OCI-LY1 (cell line): ENCODE results near the gene HGFAC.

Experiments used
- H2AFZ ChIP-seq: fragments of 200-600 bp; sonication (generic), shearing (Covaris generic); 2 replicates; pipeline ENCODE4 v1.6.0; 2014; ENCODE audit warnings: antibody characterized with exemption, mild to moderate bottlenecking, low read length
- H3F3A ChIP-seq: fragments of 200-600 bp; sonication (generic), shearing (Covaris generic); 2 replicates; pipeline ENCODE4 v1.6.0; 2014; ENCODE audit warnings: mild to moderate bottlenecking, antibody characterized with exemption, low read length, moderate library complexity; ENCODE audit not compliant: insufficient read depth
- H3K27ac ChIP-seq: fragments of 200-600 bp; sonication (generic); 2 replicates; pipeline ENCODE4 v1.5.1; 2014; ENCODE audit warnings: low read length, mixed run types, mild to moderate bottlenecking, low read depth; ENCODE audit not compliant: poor library complexity, severe bottlenecking
- H3K27me3 ChIP-seq: fragments of 200-600 bp; sonication (generic); 2 replicates; pipeline ENCODE4 v1.6.0; 2014; ENCODE audit warnings: antibody characterized with exemption, mild to moderate bottlenecking, low read length, moderate library complexity; ENCODE audit not compliant: insufficient read depth
- H3K36me3 ChIP-seq: fragments of 200-600 bp; sonication (generic); 2 replicates; pipeline ENCODE4 v1.6.1; 2014; ENCODE audit warnings: mild to moderate bottlenecking, antibody characterized with exemption, low read length, moderate library complexity, mixed read lengths; ENCODE audit not compliant: insufficient read depth
- H3K4me1 ChIP-seq: fragments of 200-600 bp; sonication (generic); 2 replicates; pipeline ENCODE4 v1.5.1; 2014; ENCODE audit warnings: mild to moderate bottlenecking, low read length, moderate library complexity; ENCODE audit not compliant: insufficient read depth, severe bottlenecking
- H3K4me2 ChIP-seq: fragments of 200-600 bp; sonication (generic), shearing (Covaris generic); 2 replicates; pipeline ENCODE4 v1.6.1; 2014; ENCODE audit warnings: low read length
- H3K4me3 ChIP-seq: fragments of 200-600 bp; sonication (generic); 2 replicates; pipeline ENCODE4 v1.5.1; 2014; ENCODE audit warnings: low read length, low read depth, mild to moderate bottlenecking, mixed read lengths; ENCODE audit not compliant: poor library complexity, severe bottlenecking
- H3K79me2 ChIP-seq: fragments of 200-600 bp; shearing (Covaris generic); 2 replicates; pipeline ENCODE4 v1.6.1; 2016; ENCODE audit warnings: mixed run types, low read length, mixed read lengths; ENCODE audit not compliant: insufficient read depth
- H3K9ac ChIP-seq: fragments of 200-600 bp; sonication (generic), shearing (Covaris generic); 2 replicates; pipeline ENCODE4 v1.6.1; 2014; ENCODE audit warnings: mild to moderate bottlenecking, low read length, mixed read lengths
- H3K9me2 ChIP-seq: fragments of 200-600 bp; sonication (generic), shearing (Covaris generic); 2 replicates; pipeline ENCODE4 v1.6.1; 2014; ENCODE audit warnings: low read depth, mild to moderate bottlenecking, low read length, mixed read lengths
- H3K9me3 ChIP-seq: fragments of 200-600 bp; shearing (Covaris generic); 2 replicates; pipeline ENCODE4 v1.6.1; 2014; ENCODE audit warnings: low read length, mixed read lengths
- H4K20me1 ChIP-seq: fragments of 200-600 bp; sonication (generic), shearing (Covaris generic); 2 replicates; pipeline ENCODE4 v1.6.0; 2016; ENCODE audit warnings: mild to moderate bottlenecking, low read length; ENCODE audit not compliant: insufficient read depth
- EZH2 ChIP-seq: fragments of 200-600 bp; sonication (generic), shearing (Covaris generic); IDR thresholded peaks from 2 replicates; pipeline ENCODE4 v1.8.0; 2017; ENCODE audit warnings: borderline replicate concordance, mixed run types, mild to moderate bottlenecking, antibody characterized with exemption, low read length, moderate library complexity, mixed read lengths
- TF ChIP-seq, protein P1 (sequence below): fragments of 200-600 bp; sonication (generic), shearing (Covaris generic); IDR thresholded peaks from 2 replicates; pipeline ENCODE4 v1.5.1; 2017; ENCODE audit warnings: mild to moderate bottlenecking, antibody characterized with exemption, low read length, moderate library complexity, mixed read lengths

The HGFAC gene

DNA sequence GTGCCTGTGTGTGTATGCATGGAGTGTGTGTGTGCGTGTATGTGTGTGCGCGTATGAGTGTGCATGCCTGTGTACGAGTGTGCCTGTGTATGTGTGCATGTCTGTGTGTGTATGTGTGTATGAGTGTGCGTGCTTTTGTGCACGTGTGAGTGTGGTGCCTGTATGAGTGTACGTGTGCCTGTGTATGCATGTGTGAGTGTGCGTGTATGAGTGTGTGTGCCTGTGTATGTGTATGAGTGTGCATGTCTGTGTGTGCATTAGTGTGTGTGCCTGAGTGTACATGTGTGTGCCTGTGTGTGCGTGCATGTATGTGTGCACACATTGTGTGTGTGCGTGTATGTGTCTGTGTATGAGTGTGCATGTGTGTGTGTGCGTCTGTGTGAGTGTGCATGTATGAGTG lies 27.0 kb downstream of the HGFAC start:
- Histone ChIP-seq H3K9me3 (no peaks in the 10 kb centered on the region), H3K36me3 (no peaks in the 10 kb centered on the region), H3F3A (no peaks in the 10 kb centered on the region), H3K4me3 (no peak overlapping the region), H3K9me2 (no peaks in the 10 kb centered on the region), H3K9ac (no peak overlapping the region), H3K27ac (no peak overlapping the region), H3K27me3 (no peaks in the 10 kb centered on the region), H2AFZ (no peak overlapping the region), H3K4me2 (no peak overlapping the region), H3K79me2 (no peaks in the 10 kb centered on the region), H3K4me1 (no peaks in the 10 kb centered on the region), H4K20me1 (no peaks in the 10 kb centered on the region)
- TF ChIP-seq EZH2 = no peak
- TF ChIP-seq, protein P1, sequence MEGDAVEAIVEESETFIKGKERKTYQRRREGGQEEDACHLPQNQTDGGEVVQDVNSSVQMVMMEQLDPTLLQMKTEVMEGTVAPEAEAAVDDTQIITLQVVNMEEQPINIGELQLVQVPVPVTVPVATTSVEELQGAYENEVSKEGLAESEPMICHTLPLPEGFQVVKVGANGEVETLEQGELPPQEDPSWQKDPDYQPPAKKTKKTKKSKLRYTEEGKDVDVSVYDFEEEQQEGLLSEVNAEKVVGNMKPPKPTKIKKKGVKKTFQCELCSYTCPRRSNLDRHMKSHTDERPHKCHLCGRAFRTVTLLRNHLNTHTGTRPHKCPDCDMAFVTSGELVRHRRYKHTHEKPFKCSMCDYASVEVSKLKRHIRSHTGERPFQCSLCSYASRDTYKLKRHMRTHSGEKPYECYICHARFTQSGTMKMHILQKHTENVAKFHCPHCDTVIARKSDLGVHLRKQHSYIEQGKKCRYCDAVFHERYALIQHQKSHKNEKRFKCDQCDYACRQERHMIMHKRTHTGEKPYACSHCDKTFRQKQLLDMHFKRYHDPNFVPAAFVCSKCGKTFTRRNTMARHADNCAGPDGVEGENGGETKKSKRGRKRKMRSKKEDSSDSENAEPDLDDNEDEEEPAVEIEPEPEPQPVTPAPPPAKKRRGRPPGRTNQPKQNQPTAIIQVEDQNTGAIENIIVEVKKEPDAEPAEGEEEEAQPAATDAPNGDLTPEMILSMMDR = no peak

- Histone ChIP-seq H3K9me2 (no peaks in the 10 kb centered on the region), H3K79me2 (no peaks in the 10 kb centered on the region), H3K27me3 (no peaks in the 10 kb centered on the region), H3K9me3 (no peaks in the 10 kb centered on the region), H4K20me1 (no peaks in the 10 kb centered on the region), H3K4me1 (no peaks in the 10 kb centered on the region), H3K27ac (no peak overlapping the region), H3K4me2 (no peak overlapping the region), H3K36me3 (no peaks in the 10 kb centered on the region), H3K9ac (no peak overlapping the region), H3K4me3 (no peak overlapping the region), H3F3A (no peaks in the 10 kb centered on the region), H2AFZ (no peak overlapping the region)
- TF ChIP-seq, protein P1 = no peak
- TF ChIP-seq EZH2 = no peak
Measured at GRCh38 chr4:3469386-3470243, 27.8 kb downstream of the HGFAC start.

- Histone ChIP-seq H3F3A (no peaks in the 10 kb centered on the region), H3K27me3 (no peaks in the 10 kb centered on the region), H3K9me3 (no peaks in the 10 kb centered on the region), H4K20me1 (no peaks in the 10 kb centered on the region), H3K4me3 (no peak overlapping the region), H3K4me2 (no peak overlapping the region), H3K9me2 (no peaks in the 10 kb centered on the region), H3K36me3 (no peaks in the 10 kb centered on the region), H3K4me1 (no peaks in the 10 kb centered on the region), H3K27ac (no peak overlapping the region), H3K9ac (no peak overlapping the region), H3K79me2 (no peaks in the 10 kb centered on the region), H2AFZ (no peak overlapping the region)
- no peak for TF ChIP-seq EZH2
- TF ChIP-seq, protein P1 = no peak
Measured at GRCh38 chr4:3470244-3471097, 28.7 kb downstream of the HGFAC start.
